NCI-H1092 treated with DMSO at 0.1 percent for 48 hours (cell line): ENCODE results near the gene SMURF1.
"Not testable (repeated sequence)": the region's sequence is repeated elsewhere in the genome, so short reads cannot be mapped to it uniquely, and the experiment has no call there.

Experiments
- DNase-seq: peaks from one replicate; lab custom pipeline; 2025; lab: John Stamatoyannopoulos, UW

SMURF1 gene

GRCh38 chr7:99143853-99144672 lies at the start of gene SMURF1:
Gene SMURF1 (minus strand): TSS chr7:99144108. CDS start chr7:99143780, 328 bp downstream.
- DNase-seq = peak; percentile 80

GRCh38 chr7:99191869-99192596 lies 48.1 kb upstream of the SMURF1 start:
- DNase-seq = no peak

- no peak for DNase-seq
These were observed 46.6 kb upstream of the SMURF1 start for GRCh38 chr7:99190359-99191009.

- no peak for DNase-seq
These were observed 45.3 kb upstream of the SMURF1 start for GRCh38 chr7:99189222-99189621.

- no peak for DNase-seq
These were observed 44.3 kb upstream of the SMURF1 start for GRCh38 chr7:99188221-99188620.

GRCh38 chr7:99184532-99185218 lies 40.8 kb upstream of the SMURF1 start:
- DNase-seq = no peak

GRCh38 chr7:99180067-99180650 lies 36.3 kb upstream of the SMURF1 start:
- DNase-seq = no peak

- DNase-seq = no peak
These were observed 33.3 kb upstream of the SMURF1 start for GRCh38 chr7:99177165-99177564.

GRCh38 chr7:99173787-99174186 lies 29.9 kb upstream of the SMURF1 start:
- no peak for DNase-seq

GRCh38 chr7:99171731-99172130 lies 27.8 kb upstream of the SMURF1 start:
- DNase-seq = no peak

- no peak for DNase-seq
These were observed 26.8 kb upstream of the SMURF1 start for GRCh38 chr7:99170730-99171074.

- DNase-seq = no peak
These were observed 26.3 kb upstream of the SMURF1 start for GRCh38 chr7:99170065-99170729.

- DNase-seq = no peak
These were observed 23.2 kb upstream of the SMURF1 start for GRCh38 chr7:99167072-99167471.

GRCh38 chr7:99165816-99166215 lies 21.9 kb upstream of the SMURF1 start:
- DNase-seq = no peak

- DNase-seq = not testable (repeated sequence)
These were observed 19.8 kb upstream of the SMURF1 start for GRCh38 chr7:99163669-99164068.

GRCh38 chr7:99156649-99157048 lies 12.7 kb upstream of the SMURF1 start:
- no peak for DNase-seq

- DNase-seq = no peak
These were observed 11.3 kb upstream of the SMURF1 start for GRCh38 chr7:99155211-99155610.

- no peak for DNase-seq
These were observed 3.1 kb upstream of the SMURF1 start for GRCh38 chr7:99146979-99147378.

- DNase-seq = no peak
These were observed 421 bp downstream of the SMURF1 start for GRCh38 chr7:99143521-99143852.

GRCh38 chr7:99142727-99143520 lies 984 bp downstream of the SMURF1 start:
- peak; percentile 73 for DNase-seq
